Retinal pigment epithelial cell (primary cell): ENCODE data around the gene POLE.

Source experiments
- DNase-seq: peaks from one replicate; pipeline ENCODE4 v3.0.0-alpha.2; 2010; ENCODE audit warnings: low read depth
- H3K4me3 ChIP-seq: 2 replicates; pipeline ENCODE4 v1.5.1; 2011; ENCODE audit warnings: mild to moderate bottlenecking, low read length, control low read depth, moderate library complexity
- CTCF ChIP-seq: conservative IDR thresholded peaks from 2 replicates; pipeline ENCODE4 v1.5.1; 2011; ENCODE audit warnings: low read depth, low read length, control low read depth, inconsistent platforms

The POLE gene

GRCh38 chr12:132593071-132593470 lies 94.1 kb downstream of the POLE start:
- H3K4me3 ChIP-seq: no peak overlapping the region
- DNase-seq: no peak
- no peak for TF ChIP-seq CTCF

DNA sequence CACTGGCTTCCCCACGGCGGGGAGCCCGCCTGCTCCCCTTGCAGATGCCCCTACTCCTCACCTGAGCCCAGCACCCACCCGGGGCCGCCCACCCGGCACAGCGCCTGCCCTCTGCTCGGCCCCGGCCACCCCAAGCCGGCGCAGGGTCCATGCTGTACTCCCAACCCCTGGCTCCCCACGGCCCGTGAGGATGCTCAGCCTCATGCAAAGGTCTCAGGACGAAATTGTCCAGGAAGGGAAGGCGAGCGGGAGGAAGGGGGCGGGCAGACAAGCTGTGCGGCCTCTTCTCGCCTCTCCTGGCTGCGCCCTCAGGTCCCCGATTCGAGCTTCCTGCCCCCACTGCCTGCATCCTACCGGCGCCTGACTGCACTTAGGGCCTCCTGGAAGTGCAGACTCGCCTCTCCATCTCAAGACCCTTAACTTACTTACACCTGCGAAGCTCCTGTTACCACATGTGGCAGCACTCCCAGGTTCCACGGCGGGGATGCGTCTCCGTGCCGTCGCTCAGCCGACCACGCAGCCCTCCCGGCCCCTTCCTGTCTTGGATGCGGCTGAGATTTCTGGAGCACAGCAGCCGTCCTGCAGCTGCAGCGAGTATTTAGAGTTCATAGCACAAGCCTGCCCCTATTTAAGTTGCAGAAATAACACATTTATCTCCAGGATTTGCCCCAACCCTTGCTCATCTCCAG lies 94.7 kb downstream of the POLE start:
- no peak overlapping the region for H3K4me3 ChIP-seq
- no peak for TF ChIP-seq CTCF
- no peak for DNase-seq

DNA sequence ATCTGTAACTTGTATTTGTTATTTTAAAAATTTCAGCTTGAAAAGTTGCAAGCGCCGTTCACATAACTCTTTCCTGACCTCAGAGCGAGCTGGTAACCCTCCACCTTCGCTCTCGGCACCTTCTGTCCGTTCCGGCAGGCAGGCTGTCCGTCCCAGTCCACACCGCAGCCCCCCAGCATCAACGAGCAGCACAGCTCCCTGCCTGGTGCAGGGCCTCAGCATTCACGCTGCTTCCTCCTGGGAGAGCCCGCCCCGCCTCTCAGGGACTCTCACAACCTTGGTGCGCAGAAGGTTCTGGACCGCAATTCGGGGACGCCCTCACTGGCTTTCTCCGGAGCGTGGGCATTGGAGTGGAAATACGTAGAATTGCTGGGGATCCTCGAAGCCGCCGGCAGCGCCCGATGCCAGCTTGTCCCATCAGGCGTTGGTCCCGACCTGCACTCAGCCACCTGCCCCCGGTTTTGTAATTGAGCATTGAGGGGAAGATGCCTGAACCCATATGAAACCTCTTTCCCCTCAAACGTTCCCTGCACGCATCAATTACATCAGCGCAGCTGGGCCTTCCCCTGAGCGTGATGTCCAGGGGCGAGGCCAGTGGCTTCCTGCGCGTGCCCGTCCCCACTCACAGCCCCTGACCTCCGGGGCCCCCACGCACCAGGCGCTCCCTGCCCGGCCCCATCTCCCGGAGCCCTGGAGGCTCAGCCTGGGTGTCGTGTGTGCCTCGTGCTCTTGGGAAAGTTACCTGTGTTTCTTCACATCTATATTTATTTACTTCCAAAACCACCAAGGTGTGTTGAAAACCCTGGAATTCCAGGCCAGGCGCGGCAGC lies 95.8 kb downstream of the POLE start:
- H3K4me3 ChIP-seq: no peak overlapping the region
- no peak for DNase-seq
- no peak for TF ChIP-seq CTCF

DNA sequence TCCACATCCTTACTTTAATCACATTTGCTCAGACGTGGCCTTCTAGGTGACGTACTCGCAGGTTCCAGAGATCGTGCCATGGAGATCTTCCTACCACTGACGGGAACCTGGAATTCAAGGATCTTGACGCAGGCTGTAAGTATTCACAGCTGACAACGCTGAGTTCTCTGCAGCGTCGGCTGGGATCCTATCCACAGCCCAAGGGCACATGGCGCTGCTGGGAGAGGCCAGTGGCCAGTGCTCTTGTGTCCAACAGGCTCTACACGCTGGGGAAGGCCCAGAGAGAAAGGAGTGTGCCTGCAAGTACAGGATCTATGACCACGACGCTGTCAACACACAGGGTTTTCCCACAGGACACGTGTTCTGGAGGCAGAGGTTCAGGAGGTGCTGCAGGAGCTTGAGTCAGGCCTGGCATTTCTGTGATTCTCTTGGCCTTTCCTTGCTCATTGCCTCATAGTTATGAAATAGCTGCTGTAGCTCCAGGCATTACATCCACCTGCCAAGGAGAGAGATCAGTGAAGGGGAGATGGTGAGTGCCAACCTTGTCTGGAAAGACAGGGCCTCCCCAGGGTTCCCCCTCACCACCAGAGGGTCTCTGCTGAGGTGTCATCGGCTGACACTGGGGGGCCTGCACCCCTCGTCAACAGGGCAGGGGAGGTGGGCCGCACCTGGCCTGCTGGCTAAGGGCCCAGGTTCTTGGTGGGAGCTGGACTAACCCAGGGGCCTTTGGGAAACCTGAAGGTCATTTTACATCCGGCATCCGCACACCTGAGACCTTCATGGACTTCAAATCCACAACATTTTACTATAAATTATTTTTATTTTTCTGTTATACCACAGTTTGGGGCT lies 98.1 kb downstream of the POLE start:
- no peak overlapping the region for H3K4me3 ChIP-seq
- no peak for TF ChIP-seq CTCF
- no peak for DNase-seq

DNA sequence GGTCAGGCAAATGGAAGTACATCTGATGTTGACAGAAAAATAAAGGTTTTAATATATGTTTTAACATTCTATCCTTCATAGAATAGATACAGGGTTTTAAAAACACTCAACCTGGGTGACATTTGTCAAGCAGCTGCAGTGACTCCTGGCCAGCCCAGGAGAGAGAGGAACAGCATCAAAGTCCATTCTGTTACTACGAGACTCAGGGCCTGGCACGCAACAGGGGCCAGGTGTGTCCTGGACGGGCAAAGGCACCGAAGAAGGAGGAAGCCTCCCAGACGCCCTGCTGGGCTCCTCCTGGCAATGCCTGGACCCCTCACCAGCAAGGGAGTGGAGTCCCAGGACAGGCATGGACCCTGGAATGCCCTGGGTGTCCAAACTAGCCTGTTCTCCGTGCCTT lies 98.8 kb downstream of the POLE start:
- DNase-seq: no peak
- H3K4me3 ChIP-seq: no peak overlapping the region
- TF ChIP-seq CTCF: no peak

- TF ChIP-seq CTCF: no peak
- DNase-seq: no peak
- H3K4me3 ChIP-seq: no peak overlapping the region
Observed at GRCh38 chr12:132587781-132588180, 99.4 kb downstream of the POLE start.
